Measurements from ENCODE around the gene EDDM13.

Gene EDDM13

DNA sequence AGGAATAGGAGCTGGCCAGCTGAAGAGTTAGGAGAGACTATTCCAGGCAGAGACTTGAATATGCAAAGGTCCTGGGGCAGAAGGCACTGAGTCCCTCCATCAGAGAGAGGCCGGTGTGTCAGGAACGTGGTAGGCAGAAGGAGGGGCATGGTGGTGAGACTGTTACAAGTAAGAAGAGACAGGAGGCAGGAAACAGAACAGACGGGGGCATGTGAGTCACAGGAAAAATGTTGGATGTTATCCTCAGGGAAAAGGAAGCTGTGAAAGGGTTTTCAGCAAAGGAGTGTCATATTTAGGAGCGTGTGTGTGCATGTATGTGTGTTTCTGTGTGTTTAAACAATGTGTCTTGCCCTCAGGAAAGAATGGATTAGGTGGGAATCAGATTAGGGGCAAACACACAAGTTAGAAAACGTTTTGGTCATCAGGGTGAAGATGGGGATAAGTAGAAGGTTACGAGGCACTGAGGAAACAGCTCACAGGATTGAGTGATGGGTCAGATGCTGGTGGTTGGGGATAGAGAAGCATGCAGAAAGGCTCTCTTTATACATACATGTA, 1.1 kb downstream of the EDDM13 start:
- TF ChIP-seq, protein P1, sequence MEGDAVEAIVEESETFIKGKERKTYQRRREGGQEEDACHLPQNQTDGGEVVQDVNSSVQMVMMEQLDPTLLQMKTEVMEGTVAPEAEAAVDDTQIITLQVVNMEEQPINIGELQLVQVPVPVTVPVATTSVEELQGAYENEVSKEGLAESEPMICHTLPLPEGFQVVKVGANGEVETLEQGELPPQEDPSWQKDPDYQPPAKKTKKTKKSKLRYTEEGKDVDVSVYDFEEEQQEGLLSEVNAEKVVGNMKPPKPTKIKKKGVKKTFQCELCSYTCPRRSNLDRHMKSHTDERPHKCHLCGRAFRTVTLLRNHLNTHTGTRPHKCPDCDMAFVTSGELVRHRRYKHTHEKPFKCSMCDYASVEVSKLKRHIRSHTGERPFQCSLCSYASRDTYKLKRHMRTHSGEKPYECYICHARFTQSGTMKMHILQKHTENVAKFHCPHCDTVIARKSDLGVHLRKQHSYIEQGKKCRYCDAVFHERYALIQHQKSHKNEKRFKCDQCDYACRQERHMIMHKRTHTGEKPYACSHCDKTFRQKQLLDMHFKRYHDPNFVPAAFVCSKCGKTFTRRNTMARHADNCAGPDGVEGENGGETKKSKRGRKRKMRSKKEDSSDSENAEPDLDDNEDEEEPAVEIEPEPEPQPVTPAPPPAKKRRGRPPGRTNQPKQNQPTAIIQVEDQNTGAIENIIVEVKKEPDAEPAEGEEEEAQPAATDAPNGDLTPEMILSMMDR (IDR thresholded peaks at IDR 0.05; ENCODE audit: low read depth, low read length) = no peak
- DNase-seq (ENCODE audit: extremely low read depth, low read depth) = no peak

DNA sequence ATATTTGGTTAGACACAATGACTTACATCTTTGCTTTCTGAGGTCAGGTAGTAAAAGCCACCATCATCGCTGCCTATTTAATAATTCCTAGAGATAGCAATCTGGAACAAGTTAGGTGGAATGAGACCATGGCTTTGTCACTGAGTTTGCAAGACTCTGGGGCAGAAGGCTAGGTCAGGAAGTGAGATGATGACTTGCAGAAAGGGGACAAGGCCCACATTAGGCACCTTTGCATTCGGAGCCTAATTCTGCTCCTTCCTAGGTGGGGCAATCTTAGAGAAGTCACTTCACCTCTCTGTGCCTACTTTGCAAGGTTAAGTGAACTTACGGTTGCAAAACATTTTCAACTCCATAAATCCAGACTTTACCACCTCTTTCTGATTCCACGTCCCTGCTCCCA, 10.3 kb downstream of the EDDM13 start:
- no peak for DNase-seq (ENCODE audit: extremely low read depth, low read depth)
- TF ChIP-seq, protein P1 (IDR thresholded peaks at IDR 0.05; ENCODE audit: low read depth, low read length) = no peak

DNA sequence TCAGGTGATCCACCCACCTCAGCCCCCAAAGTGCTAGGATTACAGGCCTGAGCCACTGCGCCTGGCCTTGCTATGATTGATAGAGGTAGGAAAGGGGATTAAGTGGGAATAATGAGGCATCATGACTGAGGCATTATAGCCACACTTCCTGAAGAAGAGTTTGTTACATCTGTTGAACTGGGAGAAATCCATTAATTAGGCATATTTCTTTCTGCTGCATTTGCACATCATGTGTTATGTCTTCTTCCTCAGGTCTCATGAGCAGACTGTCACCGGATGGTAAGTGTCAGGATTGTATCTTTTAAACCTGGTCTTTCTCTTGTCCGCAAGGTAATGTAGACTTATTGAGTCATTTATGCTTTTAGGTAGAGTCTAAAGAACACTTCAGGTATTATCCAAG, 12.2 kb downstream of the EDDM13 start:
- DNase-seq (ENCODE audit: extremely low read depth, low read depth) = no peak
- TF ChIP-seq, protein P1 (IDR thresholded peaks at IDR 0.05; ENCODE audit: low read depth, low read length) = no peak

DNA sequence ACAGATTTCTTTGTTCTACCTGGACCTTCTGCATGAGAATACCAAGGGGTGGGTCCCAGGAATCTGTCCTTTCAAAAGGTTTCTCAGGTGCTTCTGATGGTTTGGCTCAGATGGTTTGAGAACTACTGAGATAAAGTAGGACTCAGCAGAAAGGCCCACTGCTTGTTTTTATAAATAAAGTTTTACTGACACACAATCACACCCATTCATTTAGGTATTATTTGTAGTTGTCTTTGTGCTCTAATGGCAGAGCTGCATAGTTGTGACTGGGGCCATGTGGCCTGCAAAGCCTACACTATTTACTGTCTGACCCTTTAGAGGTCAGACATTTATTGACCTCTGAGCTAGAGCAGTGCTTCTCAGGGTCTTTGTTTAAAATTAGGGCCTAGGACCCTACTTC, 17.6 kb downstream of the EDDM13 start:
- no peak for DNase-seq (ENCODE audit: extremely low read depth, low read depth)
- TF ChIP-seq, protein P1 (IDR thresholded peaks at IDR 0.05; ENCODE audit: low read depth, low read length) = no peak

DNA sequence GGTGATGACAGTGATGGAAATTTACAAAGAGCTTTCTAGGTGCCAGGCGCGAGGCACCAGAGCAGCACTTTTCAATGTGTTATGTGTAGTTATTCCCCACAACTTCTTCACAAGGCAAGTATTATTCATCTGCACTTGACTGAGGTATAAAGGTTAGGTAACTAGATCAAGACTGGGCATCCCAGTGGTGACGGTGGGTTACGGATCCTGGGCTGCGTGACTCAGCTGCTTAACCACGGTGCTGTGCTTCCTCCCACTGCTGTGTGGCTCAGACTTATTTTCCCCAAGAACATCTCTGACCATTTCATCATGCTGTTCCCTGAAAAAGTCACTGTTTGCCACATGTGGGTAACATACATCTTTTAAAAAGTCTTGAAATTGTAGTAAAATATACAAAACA, 19.3 kb downstream of the EDDM13 start:
- TF ChIP-seq, protein P1 (IDR thresholded peaks at IDR 0.05; ENCODE audit: low read depth, low read length) = no peak
- no peak for DNase-seq (ENCODE audit: extremely low read depth, low read depth)

DNA sequence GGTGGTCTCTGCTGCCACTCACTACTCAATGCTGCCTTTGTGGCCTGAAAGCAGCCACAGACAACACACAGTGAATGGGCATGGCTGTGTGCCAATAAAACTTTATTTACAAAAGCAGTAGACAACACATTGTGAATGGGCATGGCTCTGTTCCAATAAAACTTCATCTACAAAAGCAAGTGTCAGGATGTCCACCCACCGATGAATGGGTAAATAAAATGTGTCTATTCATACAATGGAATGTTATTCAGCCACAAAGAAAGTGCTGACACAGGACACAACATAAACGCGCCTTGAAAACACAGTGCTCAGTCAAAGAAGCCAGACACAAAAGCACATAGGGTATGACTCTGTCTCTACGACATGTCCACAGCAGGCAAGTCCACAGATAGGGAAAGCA, 22.0 kb downstream of the EDDM13 start:
- DNase-seq (ENCODE audit: extremely low read depth, low read depth) = no peak
- TF ChIP-seq, protein P1 (IDR thresholded peaks at IDR 0.05; ENCODE audit: low read depth, low read length) = no peak

DNA sequence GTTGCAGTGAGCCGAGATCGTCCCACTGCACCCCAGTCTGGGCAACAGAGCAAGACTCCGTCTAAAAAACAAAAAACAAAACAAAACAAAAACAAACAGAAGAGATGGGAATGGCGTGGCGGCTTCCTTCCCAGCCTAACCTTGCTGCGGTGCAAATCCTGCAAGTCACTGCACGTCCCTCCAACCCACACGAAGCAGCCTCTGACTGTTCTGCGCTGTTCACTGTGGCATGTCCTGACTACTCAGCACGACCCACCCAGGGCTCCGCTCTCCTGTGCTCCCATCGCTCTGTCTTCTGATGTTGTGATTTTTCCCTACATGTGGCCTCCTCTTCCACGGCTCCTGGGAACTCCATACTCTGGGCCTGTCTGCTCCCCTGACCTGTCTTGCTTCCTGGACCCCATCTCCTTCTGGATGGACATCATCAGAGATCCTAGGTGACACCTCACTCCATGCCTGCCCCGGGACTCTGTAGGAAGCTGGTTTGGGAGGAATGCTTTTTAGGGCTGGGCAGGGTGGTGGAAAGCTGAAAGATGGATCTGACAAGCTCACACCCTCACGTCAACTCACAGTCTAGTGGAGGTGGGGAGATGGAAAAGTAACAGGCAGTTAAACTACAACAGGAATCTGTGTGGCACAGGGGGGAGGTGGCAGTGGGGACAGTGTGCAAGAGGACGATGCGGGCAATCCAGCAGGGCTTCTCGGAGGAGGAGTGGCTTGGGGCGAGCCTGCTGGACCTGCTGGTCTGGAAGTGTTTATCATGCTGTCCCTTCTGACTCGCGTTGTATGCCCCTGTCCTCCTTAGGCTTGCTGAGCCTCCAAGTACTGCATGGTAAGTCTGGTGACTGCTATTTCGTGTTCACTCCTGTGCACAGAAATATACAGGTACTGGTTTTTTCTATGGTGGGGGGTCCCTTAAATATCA, 23.2 kb downstream of the EDDM13 start:
- no peak for DNase-seq (ENCODE audit: extremely low read depth, low read depth)

More for the DNA sequence above, 23.2 kb downstream of the EDDM13 start:
- TF ChIP-seq, protein P1 (IDR thresholded peaks at IDR 0.05; ENCODE audit: low read depth, low read length) = no peak
